G401.6 (cell line): ENCODE measurements around the gene RMDN2.
"Not testable (repeated sequence)": the region's sequence is repeated elsewhere in the genome, so short reads cannot be mapped to it uniquely, and the experiment has no call there.

Experiments
- FAIRE-seq: peaks from 2 replicates; lab custom pipeline; 2012; peaks lifted over from hg19 to GRCh38; lab: Jason Lieb, UNC

RMDN2 gene

DNA sequence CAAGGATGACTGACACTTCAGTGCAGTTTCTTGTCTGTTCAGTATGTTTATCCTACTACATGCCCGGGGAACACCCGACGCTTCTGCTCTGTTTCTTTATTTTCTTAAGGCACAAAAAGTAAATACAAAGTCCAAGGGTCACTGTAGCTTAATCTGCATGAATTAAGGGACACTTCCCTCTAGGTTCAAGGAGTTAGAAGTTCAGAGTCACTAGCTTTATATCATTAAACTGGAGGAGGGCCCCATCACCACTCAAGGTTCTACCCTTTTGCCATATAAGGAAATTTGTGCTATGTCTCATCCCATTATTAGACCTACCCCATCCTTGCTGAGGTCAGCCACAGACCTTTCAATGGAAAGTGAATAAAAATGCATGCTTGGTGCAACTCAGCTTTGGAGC is 27.6 kb upstream of the RMDN2 start:
- no peak for FAIRE-seq

DNA sequence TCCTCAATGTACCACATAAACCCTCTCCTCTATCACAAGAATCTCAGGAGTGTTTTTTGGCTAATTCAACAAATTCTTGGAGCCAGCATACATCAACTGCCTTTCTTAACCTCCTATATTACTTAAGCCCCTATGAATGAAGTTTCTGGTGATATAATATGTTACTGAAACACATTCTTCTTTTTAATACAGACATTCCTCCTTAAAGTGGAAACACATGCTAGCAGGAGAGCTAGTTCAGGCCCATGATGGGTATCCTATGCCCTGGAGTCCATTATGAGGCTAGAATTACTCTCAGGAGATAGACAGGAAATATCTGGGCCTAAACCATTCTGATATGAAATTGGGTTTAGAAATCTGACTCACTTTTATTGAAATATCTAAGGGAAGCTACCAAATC is 26.6 kb upstream of the RMDN2 start:
- FAIRE-seq = no peak

GRCh38 chr2:37902991-37903390 is 22.1 kb upstream of the RMDN2 start:
- no peak for FAIRE-seq

DNA sequence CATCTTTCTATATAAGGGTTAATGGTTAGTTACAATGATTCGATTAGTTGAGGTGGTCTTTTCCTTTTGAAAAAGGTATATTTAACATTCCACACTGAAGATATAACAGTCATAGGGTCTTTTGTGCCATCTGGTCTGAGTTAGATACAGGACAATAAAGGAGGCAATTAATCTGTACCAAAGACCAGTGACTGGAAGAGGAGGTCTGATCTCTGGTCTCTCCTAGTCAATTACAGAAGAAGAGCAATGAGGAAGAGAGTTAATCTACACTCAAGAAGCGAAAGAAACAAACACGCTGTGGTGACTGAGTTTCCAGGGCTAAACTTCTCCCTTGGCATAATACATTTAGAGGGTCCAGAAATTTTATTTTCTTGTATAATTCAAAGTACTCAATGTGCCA is 20.7 kb upstream of the RMDN2 start:
- no peak for FAIRE-seq

DNA sequence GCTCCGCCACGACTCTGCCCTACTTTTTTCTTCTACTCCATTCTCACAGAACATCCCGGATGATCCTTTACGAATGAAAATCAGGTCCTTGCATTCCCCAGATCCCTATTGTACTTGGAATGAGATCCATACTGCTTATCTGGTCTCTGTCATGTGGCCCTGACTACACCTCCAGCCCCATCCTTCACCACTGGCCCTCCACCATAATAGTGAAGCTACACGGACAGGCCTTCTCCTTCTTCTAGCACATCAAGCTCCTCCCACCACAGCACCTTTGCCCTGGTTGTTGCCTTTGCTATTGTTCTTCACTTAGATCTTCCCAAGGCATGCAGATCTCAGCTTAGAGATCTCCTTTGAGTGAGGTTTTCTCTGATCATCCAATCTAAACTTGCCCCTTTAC is 20.1 kb upstream of the RMDN2 start:
- FAIRE-seq = no peak

DNA sequence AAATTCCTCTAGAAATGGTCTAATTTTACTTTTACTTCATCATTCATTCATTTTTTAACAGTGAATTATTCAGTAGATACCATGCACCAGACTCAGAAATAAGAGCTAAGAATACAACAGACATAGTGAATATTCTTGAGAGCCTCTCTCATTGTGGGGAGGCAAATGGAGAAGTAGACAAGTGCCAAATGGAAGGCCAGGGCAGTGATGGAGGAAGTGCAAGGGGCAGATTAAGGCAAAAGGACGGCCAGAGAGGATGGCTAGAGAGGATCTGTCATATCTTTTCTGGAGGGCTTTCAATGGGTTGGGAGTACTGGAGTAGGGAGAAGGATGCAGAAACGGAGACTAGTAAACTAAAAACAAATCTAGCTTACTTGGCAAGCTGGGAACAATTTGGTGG is 19.0 kb upstream of the RMDN2 start:
- no peak for FAIRE-seq

DNA sequence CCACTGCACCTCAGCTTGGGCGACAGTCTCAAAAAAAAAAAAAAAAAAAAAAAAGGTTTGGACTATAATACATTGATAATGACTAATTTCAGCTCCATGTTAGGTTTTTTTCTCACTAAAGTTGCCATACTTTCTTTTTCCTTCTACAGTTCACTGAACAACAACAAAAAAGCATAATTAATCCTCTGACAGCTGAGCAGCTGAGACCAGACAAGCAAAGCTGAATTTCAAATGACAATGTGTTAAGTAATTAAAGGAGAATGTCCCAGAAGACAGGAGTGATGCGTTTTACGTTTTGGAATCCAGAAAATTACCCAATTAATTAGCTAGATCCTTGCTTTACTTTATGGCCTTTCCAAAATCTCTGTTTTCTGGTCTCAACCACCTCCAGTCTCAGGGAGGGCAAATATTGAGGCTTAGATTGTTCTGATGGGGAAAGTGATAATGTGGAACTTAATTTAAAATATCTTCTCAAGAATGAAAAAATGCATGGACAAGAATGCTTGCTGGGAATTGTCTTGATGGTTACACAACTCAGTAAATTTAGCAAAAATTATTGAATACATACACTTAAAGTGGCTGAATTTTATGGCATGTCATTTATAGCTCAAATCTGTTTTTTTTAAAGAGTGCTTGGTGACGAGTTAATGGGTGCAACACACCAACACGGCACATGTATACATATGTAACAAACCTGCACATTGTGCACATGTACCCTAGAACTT is 17.4 kb upstream of the RMDN2 start:
- FAIRE-seq = no peak

GRCh38 chr2:37911296-37911873 is 13.7 kb upstream of the RMDN2 start:
- no peak for FAIRE-seq

- no peak for FAIRE-seq
These were observed 13.0 kb upstream of the RMDN2 start for GRCh38 chr2:37912056-37912455.

DNA sequence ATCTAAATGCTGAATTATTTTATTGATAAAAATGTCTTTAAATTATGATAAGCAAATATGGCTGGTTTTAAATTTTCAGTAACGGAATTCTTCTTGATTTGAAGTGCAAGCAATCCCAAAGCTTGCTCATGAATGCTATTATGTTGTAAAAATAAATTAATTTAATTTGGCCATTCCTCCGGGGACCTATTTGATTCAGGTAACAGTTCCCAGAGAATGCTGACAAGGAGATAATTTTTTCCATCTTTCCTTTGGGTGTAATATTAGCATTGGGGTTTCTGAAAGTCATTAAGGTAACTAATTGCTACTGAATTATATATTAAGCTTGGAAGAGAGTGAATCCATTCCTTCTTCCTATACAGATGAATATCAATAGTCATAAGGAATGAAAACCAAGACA is 12.5 kb upstream of the RMDN2 start:
- no peak for FAIRE-seq

- FAIRE-seq = no peak
These were observed 10.7 kb upstream of the RMDN2 start for GRCh38 chr2:37914340-37914739.

GRCh38 chr2:37915773-37916172 is 9.3 kb upstream of the RMDN2 start:
- FAIRE-seq = no peak

GRCh38 chr2:37916512-37917082 is 8.5 kb upstream of the RMDN2 start:
- FAIRE-seq = no peak

DNA sequence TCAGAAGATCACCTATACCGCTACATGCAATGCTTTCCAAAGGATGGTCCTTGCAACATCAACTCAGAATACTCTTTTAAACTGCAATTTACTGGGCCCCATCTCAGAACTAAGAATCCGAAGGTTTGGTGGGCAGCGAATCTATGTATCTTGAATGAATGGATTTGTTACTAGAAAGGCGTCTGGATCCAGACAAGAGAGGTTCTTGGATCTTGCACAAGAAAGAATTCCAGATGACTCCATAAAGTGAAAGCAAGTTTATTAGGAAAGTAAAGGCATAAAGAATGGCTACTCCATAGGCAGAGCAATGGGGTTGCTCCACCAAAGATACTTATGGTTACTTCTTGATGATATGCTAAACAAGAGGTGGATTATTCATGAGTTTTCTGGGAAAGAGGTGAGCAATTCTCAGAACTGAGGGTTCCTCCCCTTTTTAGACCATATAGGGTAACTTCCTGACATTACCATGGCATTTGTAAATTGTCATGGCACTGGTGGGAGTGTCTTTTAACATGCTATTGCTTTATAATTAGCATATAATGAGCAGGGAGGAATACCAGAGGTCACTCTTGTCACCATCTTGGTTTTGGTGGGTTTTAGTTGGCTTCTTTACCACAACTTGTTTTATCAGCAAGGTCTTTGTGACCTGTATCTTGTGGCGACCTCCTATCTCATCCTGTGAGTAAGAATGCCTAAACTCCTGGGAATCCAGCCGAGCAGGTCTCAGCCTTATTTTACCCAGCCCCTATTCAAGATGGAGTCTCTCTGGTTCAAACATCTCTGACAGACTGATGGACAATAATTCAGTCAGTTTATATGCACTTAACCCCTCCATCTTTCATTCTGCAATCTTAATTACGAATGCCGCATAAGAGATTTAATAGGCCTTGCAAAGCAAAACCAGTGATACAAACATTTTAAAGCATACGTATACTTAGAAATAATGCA is 7.5 kb upstream of the RMDN2 start:
- no peak for FAIRE-seq

DNA sequence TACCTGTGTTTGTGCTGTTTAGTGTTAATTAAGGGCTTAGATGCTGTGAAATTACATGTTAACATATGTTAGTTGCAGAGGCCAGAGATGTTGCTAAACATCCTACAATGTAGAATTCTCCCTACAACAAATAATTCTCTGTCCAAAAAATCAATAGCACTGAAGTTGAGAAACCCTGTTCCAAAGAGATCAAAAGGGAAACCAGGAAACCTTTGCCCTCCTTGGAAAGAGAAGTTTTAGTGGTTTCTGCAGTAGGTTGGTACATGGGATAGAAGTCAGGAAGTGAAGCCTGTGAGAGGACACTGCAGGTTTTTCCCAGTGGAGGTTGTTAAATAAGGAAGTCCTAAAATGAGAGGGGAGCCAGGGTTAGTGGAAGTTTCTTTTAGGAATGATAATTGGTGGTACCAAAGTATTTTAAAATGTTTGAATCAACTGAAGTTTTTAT is 6.3 kb upstream of the RMDN2 start:
- FAIRE-seq = no peak

GRCh38 chr2:37919631-37920032 is 5.5 kb upstream of the RMDN2 start:
- FAIRE-seq = no peak

- no peak for FAIRE-seq
These were observed 4.5 kb upstream of the RMDN2 start for GRCh38 chr2:37920570-37920969.

GRCh38 chr2:37921781-37922180 is 3.3 kb upstream of the RMDN2 start:
- FAIRE-seq = no peak

DNA sequence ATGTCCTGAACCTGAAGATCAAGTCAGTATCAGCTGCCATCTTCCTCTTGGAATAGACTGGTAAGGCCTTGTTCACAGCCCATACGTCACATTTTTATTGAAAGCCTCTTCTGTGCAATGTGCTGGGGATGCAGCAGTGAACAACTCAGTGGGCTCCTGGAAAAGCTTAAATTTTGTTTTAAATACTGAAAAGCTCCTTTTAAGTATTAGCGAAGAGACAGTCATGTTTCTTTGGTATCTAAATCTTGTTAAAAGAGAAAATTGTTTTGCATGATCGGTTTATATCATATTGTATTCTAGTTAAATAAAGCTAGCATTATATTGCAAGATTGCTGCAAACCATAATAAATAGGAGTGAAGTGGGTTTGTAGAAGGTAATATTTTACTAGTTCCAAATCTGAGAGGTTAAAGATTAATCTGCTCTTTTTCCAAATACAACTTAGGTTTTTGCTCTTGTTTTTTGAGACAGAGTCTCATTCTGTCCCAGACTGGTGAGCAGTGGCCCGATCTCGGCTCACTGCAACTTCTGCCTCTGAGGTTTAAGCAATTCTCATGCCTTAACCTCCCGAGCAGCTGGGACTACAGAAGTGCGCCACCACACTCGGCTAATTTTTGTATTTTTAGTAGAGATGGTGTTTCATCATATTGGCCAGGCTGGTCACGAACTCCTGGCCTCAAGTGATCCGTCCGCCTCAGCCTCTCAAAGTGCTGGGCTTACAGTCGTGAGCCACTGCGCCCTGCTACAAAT is 1.6 kb upstream of the RMDN2 start:
- FAIRE-seq = no peak

- no peak for FAIRE-seq
These were observed 1.5 kb downstream of the RMDN2 start for GRCh38 chr2:37926635-37927034.

DNA sequence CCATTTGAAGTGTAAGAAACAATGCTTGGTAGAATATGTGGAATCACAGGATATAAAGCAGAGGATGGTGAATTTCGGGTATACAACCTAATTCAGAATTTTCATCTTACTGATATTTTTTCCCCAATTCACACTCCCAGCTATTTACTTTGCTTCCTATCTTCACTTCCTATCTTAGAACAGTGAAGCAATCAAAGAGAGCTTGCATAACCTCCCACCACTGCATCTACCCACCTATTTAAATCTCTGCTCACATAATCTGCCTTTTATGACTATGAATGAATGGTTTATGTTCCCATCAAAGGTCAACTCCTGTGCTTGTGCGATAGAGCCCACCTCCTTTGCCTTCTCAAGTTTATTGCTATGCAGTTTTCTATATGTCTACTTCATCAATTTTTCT is 3.3 kb downstream of the RMDN2 start:
- FAIRE-seq = no peak

DNA sequence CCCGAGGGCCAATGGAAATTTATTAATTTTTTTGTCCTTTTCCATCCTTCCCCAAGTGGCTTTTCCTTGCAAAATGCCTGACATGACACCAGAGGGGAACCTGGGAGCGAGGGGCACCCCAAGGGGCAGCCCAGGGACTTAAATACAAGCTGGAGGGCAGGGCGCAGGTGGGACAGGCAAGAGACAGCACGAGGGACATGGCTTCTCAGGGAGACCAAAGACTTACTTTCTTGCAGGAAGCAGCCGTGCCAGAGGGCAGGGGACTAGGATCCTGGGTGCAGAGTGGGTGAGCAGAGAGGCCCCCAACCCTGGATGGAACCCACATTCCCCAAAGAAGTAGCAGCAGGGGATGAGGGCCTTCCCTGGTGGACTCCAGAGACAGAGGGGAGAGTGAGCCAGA is 5.3 kb downstream of the RMDN2 start:
- not testable (repeated sequence) for FAIRE-seq
